ENCODE data around the gene ZGPAT.

- TF ChIP-seq CTCF (conservative IDR thresholded peaks at IDR 0.05; ENCODE audit: low read depth, low read length) (no peak), EZH2 (IDR thresholded peaks at IDR 0.05; ENCODE audit: borderline replicate concordance, low read depth, low read length, poor library complexity, severe bottlenecking) (no peak)
Measured at GRCh38 chr20:63759377-63759901, 51.6 kb downstream of the ZGPAT start.
